Measurements from ENCODE around the gene ALS2. TPM values are rescaled to one million over a fixed set of nuclear protein-coding genes. Genes with fewer than 3 reads are reported as not detected.

ALS2 gene
- total and polyA plus RNA-seq, 2 of the 8 experiments (the other 6 are each of a cell fraction or from before 2014, with no cell fraction given) = 12.1 to 34.5 TPM

- TF ChIP-seq ZNF274 (IDR thresholded peaks at IDR 0.05; ENCODE audit: borderline replicate concordance, extremely low read depth, low read length) = no peak
- no peak for TF ChIP-seq POLR2A (IDR thresholded peaks at IDR 0.05; ENCODE audit: control extremely low read depth in 1 of 2, low read depth in 2 of 2, low read length in 2 of 2)
- TF ChIP-seq CTBP2 (IDR thresholded peaks at IDR 0.05; ENCODE audit: borderline replicate concordance, insufficient read depth, insufficient read length, low read length) = no peak
- TF ChIP-seq ATF2 (IDR thresholded peaks at IDR 0.05; ENCODE audit: low read length) = no peak
- TF ChIP-seq SIN3A (conservative IDR thresholded peaks at IDR 0.05 in 1 of 2, IDR thresholded peaks at IDR 0.05 in 1 of 2; ENCODE audit: low read depth in 1 of 2, low read length in 2 of 2) = no peak
- TF ChIP-seq NRF1 (IDR thresholded peaks at IDR 0.05; ENCODE audit: low read depth, low read length) = no peak
Measured at GRCh38 chr2:201807452-201807999, 26.8 kb upstream of the ALS2 start (continued).

Measured in H1 (cell line).